ENCODE data around the gene PCDH17.

GRCh38 chr13:57666131-57666953 lies 34.8 kb downstream of the PCDH17 start:
- TF ChIP-seq CTCF (IDR thresholded peaks at IDR 0.05) (no peak), POLR2A (IDR thresholded peaks at IDR 0.05) (no peak)
